NT2/D1 (cell line): ENCODE results near the gene TPD52L2.
"Not testable (repeated sequence)": the region's sequence is repeated elsewhere in the genome, so short reads cannot be mapped to it uniquely, and the experiment has no call there.

Experiments used
- YY1 ChIP-seq: IDR thresholded peaks from 2 replicates; pipeline ENCODE4 v1.6.1; 2011; ENCODE audit not compliant: insufficient read length, insufficient read depth
- ZNF274 ChIP-seq: IDR thresholded peaks from 2 replicates; pipeline ENCODE4 v1.6.1; 2011; ENCODE audit warnings: mild to moderate bottlenecking, low read depth, low read length

GRCh38 chr20:63851548-63851943 is 13.5 kb upstream of the TPD52L2 start:
- TF ChIP-seq YY1, ZNF274: not testable (repeated sequence)
